ENCODE data around the gene B3GNT7. TPM values are rescaled to one million over a fixed set of nuclear protein-coding genes. Genes with fewer than 3 reads are reported as not detected.
A peak's percentile ranks its signal among the peaks of the same experiment; 100 is the strongest.

The B3GNT7 gene
- total and polyA plus RNA-seq, 7 experiments from 2014 or later: 0.24 to 5.6 (median 0.95) TPM; not detected in 3

- ChIA-PET POLR2A (no interaction called here), CTCF (no interaction called here)
- no peak for ATAC-seq
- Histone ChIP-seq H3K27ac (ENCODE audit: low read depth, low read length) (no peak overlapping the region), H3K4me1 (ENCODE audit: control insufficient read depth in 2 of 2, insufficient read depth in 2 of 2, low read length in 2 of 2) (no peaks in the 10 kb centered on the region), H3K4me3 (ENCODE audit: low read length) (no peak overlapping the region), H3K9me3 (ENCODE audit: control insufficient read depth in 2 of 3, low read length in 3 of 3) (no peaks in the 10 kb centered on the region), H3K27me3 (ENCODE audit: control insufficient read depth in 2 of 2, insufficient read depth in 2 of 2, low read length in 2 of 2) (no peaks in the 10 kb centered on the region), H3K36me3 (ENCODE audit: control insufficient read depth in 2 of 3, insufficient read depth in 3 of 3, low read length in 3 of 3) (no peaks in the 10 kb centered on the region)
- intact Hi-C loops (cut with micrococcal nuclease): no loop called here
- Mint-ChIP-seq H3K27ac (no peak overlapping the region), H3K27me3 (no peaks in the 10 kb centered on the region), H3K4me3 (no peak overlapping the region), H3K9me3 (no peaks in the 10 kb centered on the region), H3K4me1 (peaks cover 0 to 20% (median 9%) of the 10 kb centered on the region in 7 donors), H3K36me3 (no peaks in the 10 kb centered on the region)
- DNase-seq: no peak
Observed at GRCh38 chr2:231359948-231360347, 35.6 kb upstream of the B3GNT7 start.

GRCh38 chr2:231360401-231360800, 35.1 kb upstream of the B3GNT7 start:
- DNase-seq: no peak
- no peak for ATAC-seq
- no peak overlapping the region for H3K4me3 Mint-ChIP-seq
- intact Hi-C loops (cut with micrococcal nuclease): no loop called here
- Histone ChIP-seq H3K9me3 (ENCODE audit: control insufficient read depth in 2 of 3, low read length in 3 of 3) (no peaks in the 10 kb centered on the region), H3K27ac (ENCODE audit: low read depth, low read length) (no peak overlapping the region), H3K4me1 (ENCODE audit: control insufficient read depth in 2 of 2, insufficient read depth in 2 of 2, low read length in 2 of 2) (no peaks in the 10 kb centered on the region), H3K27me3 (ENCODE audit: control insufficient read depth in 2 of 2, insufficient read depth in 2 of 2, low read length in 2 of 2) (no peaks in the 10 kb centered on the region), H3K36me3 (ENCODE audit: control insufficient read depth in 2 of 3, insufficient read depth in 3 of 3, low read length in 3 of 3) (no peaks in the 10 kb centered on the region), H3K4me3 (ENCODE audit: low read length) (no peak overlapping the region)
- H3K36me3 Mint-ChIP-seq: no peaks in the 10 kb centered on the region
- H3K4me1 Mint-ChIP-seq: peaks cover 0 to 23% (median 9%) of the 10 kb centered on the region in 7 donors
- H3K27me3 Mint-ChIP-seq: no peaks in the 10 kb centered on the region
- CTCF ChIA-PET: no interaction called here
- H3K27ac Mint-ChIP-seq: no peak overlapping the region
- POLR2A ChIA-PET: no interaction called here
- no peaks in the 10 kb centered on the region for H3K9me3 Mint-ChIP-seq

- CTCF ChIA-PET: no interaction called here
- intact Hi-C loops (cut with micrococcal nuclease): no loop called here
- Histone ChIP-seq H3K27me3 (ENCODE audit: control insufficient read depth in 2 of 2, insufficient read depth in 2 of 2, low read length in 2 of 2) (no peaks in the 10 kb centered on the region), H3K4me1 (ENCODE audit: control insufficient read depth in 2 of 2, insufficient read depth in 2 of 2, low read length in 2 of 2) (no peaks in the 10 kb centered on the region), H3K9me3 (ENCODE audit: control insufficient read depth in 2 of 3, low read length in 3 of 3) (no peaks in the 10 kb centered on the region), H3K36me3 (ENCODE audit: control insufficient read depth in 2 of 3, insufficient read depth in 3 of 3, low read length in 3 of 3) (no peaks in the 10 kb centered on the region), H3K27ac (ENCODE audit: low read depth, low read length) (no peak overlapping the region), H3K4me3 (ENCODE audit: low read length) (no peak overlapping the region)
- no peak overlapping the region for H3K4me3 Mint-ChIP-seq
- no peaks in the 10 kb centered on the region for H3K27me3 Mint-ChIP-seq
- H3K27ac Mint-ChIP-seq: peak overlapping the region in 1 of 9 donors; percentile 81
- ATAC-seq: peak; percentile 31
- H3K36me3 Mint-ChIP-seq: no peaks in the 10 kb centered on the region
- DNase-seq: no peak
- peaks cover 0 to 23% (median 9%) of the 10 kb centered on the region in 7 donors for H3K4me1 Mint-ChIP-seq
- H3K9me3 Mint-ChIP-seq: no peaks in the 10 kb centered on the region
- POLR2A ChIA-PET: no interaction called here
Observed at GRCh38 chr2:231360881-231361371, 34.6 kb upstream of the B3GNT7 start.

- peak overlapping the region in 3 of 10 donors; percentile 9 to 25 (median 9) for H3K4me3 Mint-ChIP-seq
- H3K4me3 ChIP-seq (ENCODE audit: low read length): no peak overlapping the region
- POLR2A ChIA-PET: no interaction called here
- ATAC-seq (peak; percentile 81), DNase-seq (no peak)
- H3K4me1 Mint-ChIP-seq: peaks cover 0 to 23% (median 9%) of the 10 kb centered on the region in 7 donors
- CTCF ChIA-PET: interaction anchor here (0.6 kb wide), 1 partner anchor 983 kb away, joined by 3 read pairs; no protein-coding TSS in a partner anchor
- H3K36me3 Mint-ChIP-seq: no peaks in the 10 kb centered on the region
- H3K4me1 ChIP-seq (ENCODE audit: control insufficient read depth in 2 of 2, insufficient read depth in 2 of 2, low read length in 2 of 2): no peaks in the 10 kb centered on the region
- H3K36me3 ChIP-seq (ENCODE audit: control insufficient read depth in 2 of 3, insufficient read depth in 3 of 3, low read length in 3 of 3): no peaks in the 10 kb centered on the region
- no peaks in the 10 kb centered on the region for H3K27me3 Mint-ChIP-seq
- H3K27me3 ChIP-seq (ENCODE audit: control insufficient read depth in 2 of 2, insufficient read depth in 2 of 2, low read length in 2 of 2): no peaks in the 10 kb centered on the region
- intact Hi-C loops (cut with micrococcal nuclease): no loop called here
- H3K9me3 ChIP-seq (ENCODE audit: control insufficient read depth in 2 of 3, low read length in 3 of 3): no peaks in the 10 kb centered on the region
- H3K9me3 Mint-ChIP-seq: no peaks in the 10 kb centered on the region
- no peak overlapping the region for H3K27ac ChIP-seq (ENCODE audit: low read depth, low read length)
- H3K27ac Mint-ChIP-seq: peak overlapping the region in 1 of 9 donors; percentile 72
Observed at GRCh38 chr2:231361701-231362554, 33.6 kb upstream of the B3GNT7 start.

GRCh38 chr2:231362555-231363184, 32.8 kb upstream of the B3GNT7 start:
- ATAC-seq (peak; percentile 32), DNase-seq (no peak)
- Mint-ChIP-seq H3K27me3 (no peaks in the 10 kb centered on the region), H3K4me1 (peaks cover 0 to 23% (median 9%) of the 10 kb centered on the region in 7 donors), H3K27ac (peak overlapping the region in 1 of 9 donors; percentile 33), H3K9me3 (no peaks in the 10 kb centered on the region), H3K36me3 (no peaks in the 10 kb centered on the region), H3K4me3 (peak overlapping the region in 2 of 10 donors; percentile 9 to 25)
- intact Hi-C loops (cut with micrococcal nuclease): no loop called here
- H3K4me3 ChIP-seq (ENCODE audit: low read length): no peak overlapping the region
- ChIA-PET POLR2A (no interaction called here), CTCF (no interaction called here)
- no peaks in the 10 kb centered on the region for H3K9me3 ChIP-seq (ENCODE audit: control insufficient read depth in 2 of 3, low read length in 3 of 3)
- H3K36me3 ChIP-seq (ENCODE audit: control insufficient read depth in 2 of 3, insufficient read depth in 3 of 3, low read length in 3 of 3): no peaks in the 10 kb centered on the region
- no peaks in the 10 kb centered on the region for H3K27me3 ChIP-seq (ENCODE audit: control insufficient read depth in 2 of 2, insufficient read depth in 2 of 2, low read length in 2 of 2)
- H3K4me1 ChIP-seq (ENCODE audit: control insufficient read depth in 2 of 2, insufficient read depth in 2 of 2, low read length in 2 of 2): no peaks in the 10 kb centered on the region
- H3K27ac ChIP-seq (ENCODE audit: low read depth, low read length): no peak overlapping the region

GRCh38 chr2:231364061-231364460, 31.4 kb upstream of the B3GNT7 start:
- ATAC-seq: no peak
- no peak for DNase-seq
- Histone ChIP-seq H3K27ac (ENCODE audit: low read depth, low read length) (no peak overlapping the region), H3K27me3 (ENCODE audit: control insufficient read depth in 2 of 2, insufficient read depth in 2 of 2, low read length in 2 of 2) (no peaks in the 10 kb centered on the region), H3K9me3 (ENCODE audit: control insufficient read depth in 2 of 3, low read length in 3 of 3) (no peaks in the 10 kb centered on the region), H3K4me3 (ENCODE audit: low read length) (no peak overlapping the region), H3K36me3 (ENCODE audit: control insufficient read depth in 2 of 3, insufficient read depth in 3 of 3, low read length in 3 of 3) (no peaks in the 10 kb centered on the region), H3K4me1 (ENCODE audit: control insufficient read depth in 2 of 2, insufficient read depth in 2 of 2, low read length in 2 of 2) (no peaks in the 10 kb centered on the region)
- no peak overlapping the region for H3K4me3 Mint-ChIP-seq
- ChIA-PET POLR2A (no interaction called here), CTCF (no interaction called here)
- intact Hi-C loops (cut with micrococcal nuclease): no loop called here
- no peak overlapping the region for H3K27ac Mint-ChIP-seq
- no peaks in the 10 kb centered on the region for H3K27me3 Mint-ChIP-seq
- H3K36me3 Mint-ChIP-seq: no peaks in the 10 kb centered on the region
- H3K4me1 Mint-ChIP-seq: peaks cover 0 to 23% (median 9%) of the 10 kb centered on the region in 7 donors
- H3K9me3 Mint-ChIP-seq: no peaks in the 10 kb centered on the region

All from naive thymus-derived CD4-positive, alpha-beta T cell (primary cell).